ENCODE measurements around the gene TCEAL1.

- TF ChIP-seq CTCF (IDR thresholded peaks at IDR 0.05), result no peak
- no peak for TF ChIP-seq POLR2A (IDR thresholded peaks at IDR 0.05)
These were observed 12.0 kb upstream of the TCEAL1 start for GRCh38 chrX:103616676-103617186.
